CD14-positive monocyte (primary cell): ENCODE results near the gene CLEC4C. TPM values are rescaled to one million over a fixed set of nuclear protein-coding genes. Genes with fewer than 3 reads are reported as not detected.
A peak's percentile ranks its signal among the peaks of the same experiment; 100 is the strongest.

Experiments used
- DNase-seq, 3 donors: peaks; one replicate each; pipeline ENCODE4 v3.0.0-alpha.2; 2011 to 2022
- H2AFZ ChIP-seq: 2 replicates; pipeline ENCODE4 v1.6.0; 2012; ENCODE audit warnings: mild to moderate bottlenecking, low read depth, low read length, inconsistent platforms; ENCODE audit not compliant: insufficient read depth, poor library complexity, severe bottlenecking
- H3K27ac ChIP-seq, 2 donors: 1 replicate in 1 of 2; 2 replicates in 1 of 2; pipeline ENCODE4 v1.5.1; 2012 to 2013; ENCODE audit warnings: low read length in 2 of 2, control low read depth in 1 of 2, inconsistent platforms in 1 of 2, low read depth in 1 of 2, mild to moderate bottlenecking in 1 of 2
- H3K27me3 ChIP-seq, 2 donors: one replicate each; pipeline versions ENCODE4 v1.6.0 to v1.6.1; 2011 to 2013; ENCODE audit warnings: low read length in 2 of 2; ENCODE audit not compliant: control insufficient read depth in 2 of 2, insufficient read depth in 2 of 2
- H3K36me3 ChIP-seq, 2 donors: replicated peaks in 1 of 2; 1 replicate in 1 of 2; 2 replicates in 1 of 2; pipeline versions ENCODE4 v1.5.1 to v1.6.1; 2012 to 2013; ENCODE audit warnings: low read length in 2 of 2, control low read depth in 1 of 2, inconsistent platforms in 1 of 2, mild to moderate bottlenecking in 1 of 2; ENCODE audit not compliant: insufficient read depth in 2 of 2, control insufficient read depth in 1 of 2
- H3K4me1 ChIP-seq, 2 donors: 1 replicate in 1 of 2; 2 replicates in 1 of 2; pipeline versions ENCODE4 v1.5.1 to v1.6.1; 2012 to 2013; ENCODE audit warnings: low read length in 2 of 2, control low read depth in 1 of 2, inconsistent platforms in 1 of 2, mild to moderate bottlenecking in 1 of 2, moderate library complexity in 1 of 2; ENCODE audit not compliant: insufficient read depth in 2 of 2, control insufficient read depth in 1 of 2
- H3K4me2 ChIP-seq: replicated peaks from 2 replicates; pipeline ENCODE3; 2012; ENCODE audit warnings: low read length, moderate library complexity, mild to moderate bottlenecking; ENCODE audit not compliant: poor library complexity, severe bottlenecking; ENCODE audit errors: extremely low read depth
- H3K4me3 ChIP-seq, 3 experiments: fragments of 200-600 bp in 1 of 3; sonication (generic) in 1 of 3; replicated peaks in 1 of 3; 1 replicate in 2 of 3; 2 replicates in 1 of 3; pipeline ENCODE4 v1.5.1; 2011 to 2013; ENCODE audit warnings: low read length in 3 of 3, mild to moderate bottlenecking in 3 of 3, control low read depth in 2 of 3, low read depth in 2 of 3, inconsistent platforms in 1 of 3, moderate library complexity in 1 of 3
- H3K79me2 ChIP-seq: 2 replicates; pipeline ENCODE4 v1.6.0; 2012; ENCODE audit warnings: mild to moderate bottlenecking, control low read depth, inconsistent platforms, low read length, moderate library complexity; ENCODE audit not compliant: insufficient read depth
- H3K9ac ChIP-seq: 2 replicates; pipeline ENCODE4 v1.6.0; 2017; ENCODE audit warnings: low read length, mild to moderate bottlenecking; ENCODE audit not compliant: insufficient read depth, poor library complexity, severe bottlenecking
- H3K9me3 ChIP-seq, 2 donors: replicated peaks in 1 of 2; 1 replicate in 1 of 2; 2 replicates in 1 of 2; pipeline versions ENCODE4 v1.5.1 to v1.6.1; 2012 to 2013; ENCODE audit warnings: low read length in 2 of 2, control low read depth in 1 of 2; ENCODE audit not compliant: control insufficient read depth in 1 of 2, insufficient read depth in 1 of 2
- H4K20me1 ChIP-seq: 2 replicates; pipeline ENCODE4 v1.6.0; 2012; ENCODE audit warnings: mild to moderate bottlenecking, low read length, control low read depth, moderate library complexity; ENCODE audit not compliant: insufficient read depth
- H3K27ac Mint-ChIP-seq, 7 donors: one replicate each; pipeline ENCODE4 v1.8.0; 2020; ENCODE audit warnings: mild to moderate bottlenecking in 7 of 7, mixed read lengths in 7 of 7, moderate library complexity in 6 of 7, inconsistent platforms in 2 of 7
- H3K27me3 Mint-ChIP-seq, 3 donors: one replicate each; pipeline ENCODE4 v1.8.0; 2021 to 2022; ENCODE audit warnings: low read depth in 3 of 3, mild to moderate bottlenecking in 3 of 3, mixed read lengths in 3 of 3, moderate library complexity in 3 of 3, inconsistent platforms in 1 of 3
- H3K36me3 Mint-ChIP-seq, 2 donors: one replicate each; pipeline ENCODE4 v1.8.0; 2020; ENCODE audit warnings: mixed read lengths in 2 of 2, inconsistent platforms in 1 of 2, mild to moderate bottlenecking in 1 of 2
- H3K4me1 Mint-ChIP-seq: one replicate; pipeline ENCODE4 v1.8.0; 2020; ENCODE audit warnings: mild to moderate bottlenecking, mixed read lengths
- H3K4me3 Mint-ChIP-seq, 2 donors: one replicate each; pipeline ENCODE4 v1.8.0; 2020; ENCODE audit warnings: mild to moderate bottlenecking in 2 of 2, mixed read lengths in 2 of 2, moderate library complexity in 1 of 2
- H3K9me3 Mint-ChIP-seq, 7 donors: one replicate each; pipeline ENCODE4 v1.8.0; 2020 to 2022; ENCODE audit warnings: mixed read lengths in 7 of 7, mild to moderate bottlenecking in 6 of 7, moderate library complexity in 6 of 7, inconsistent platforms in 2 of 7
- WGBS: methylation state at CpG from one replicate; pipeline ENCODE4 v1.1.5; 2013; ENCODE audit warnings: missing lambda C conversion rate; ENCODE audit not compliant: insufficient coverage; 5-methylcytosine and 5-hydroxymethylcytosine counted together
- intact Hi-C, 2 donors: fragments of 100-400 bp; cut with micrococcal nuclease; formaldehyde crosslinking; loops; one replicate each; pipeline versions ENCODE4 v1.15.0 to v1.15.1; 2023
- polyA plus RNA-seq, 3 donors: library from polyadenylated mRNA; depleted of rRNA in 1 of 3; unstranded in 2 of 3; stranded (reverse) in 1 of 3; fragments of 300-500 nt in 2 of 3; fragments of >200 nt in 1 of 3; fragmentation: Illumina TruSeq in 2 of 3; gene quantifications; 1 replicate in 2 of 3; 2 replicates in 1 of 3; pipeline ENCODE4 v1.2.3, GENCODE V29; 2012 to 2021
- TF ChIP-seq, protein P1 (sequence below): fragments of 200-600 bp; IDR thresholded peaks from one replicate; pipeline ENCODE4 v1.8.0; 2022; ENCODE audit warnings: antibody characterized with exemption, mild to moderate bottlenecking

Gene CLEC4C
- polyA plus RNA-seq, 3 donors, result 0.54 to 1.4 TPM; not detected in 1

DNA sequence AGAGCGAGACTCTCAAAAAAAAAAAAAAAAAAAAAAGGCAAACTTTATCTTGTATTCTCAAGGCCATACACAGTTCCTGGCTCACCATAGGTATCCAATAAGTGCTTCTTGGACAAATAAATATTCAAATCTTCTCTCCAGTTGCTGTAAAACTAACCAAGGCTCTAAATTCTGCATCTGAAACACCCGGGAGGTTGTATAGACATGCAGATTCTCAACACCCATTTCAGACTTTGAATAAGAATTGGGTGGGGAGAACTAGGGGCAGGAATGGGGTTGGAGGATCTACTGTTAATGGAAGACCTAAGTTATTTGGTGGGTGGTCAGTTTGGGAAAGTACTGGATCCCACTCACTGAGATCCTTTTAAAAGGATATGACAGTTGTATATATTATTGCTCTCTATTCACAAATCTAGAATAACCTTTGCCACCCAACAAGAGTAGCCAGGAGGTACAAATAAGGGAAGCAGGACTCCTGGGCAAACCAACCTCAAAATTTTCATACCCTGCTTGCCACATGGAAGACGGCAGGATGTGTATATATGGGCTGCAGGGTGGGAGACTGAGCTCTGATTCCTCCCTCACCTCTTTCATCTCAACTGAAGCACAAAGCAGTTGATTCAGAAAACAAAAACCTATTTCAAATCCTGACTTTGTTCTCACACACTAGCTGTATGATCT lies 52.5 kb downstream of the CLEC4C start:
- TF ChIP-seq, protein P1, sequence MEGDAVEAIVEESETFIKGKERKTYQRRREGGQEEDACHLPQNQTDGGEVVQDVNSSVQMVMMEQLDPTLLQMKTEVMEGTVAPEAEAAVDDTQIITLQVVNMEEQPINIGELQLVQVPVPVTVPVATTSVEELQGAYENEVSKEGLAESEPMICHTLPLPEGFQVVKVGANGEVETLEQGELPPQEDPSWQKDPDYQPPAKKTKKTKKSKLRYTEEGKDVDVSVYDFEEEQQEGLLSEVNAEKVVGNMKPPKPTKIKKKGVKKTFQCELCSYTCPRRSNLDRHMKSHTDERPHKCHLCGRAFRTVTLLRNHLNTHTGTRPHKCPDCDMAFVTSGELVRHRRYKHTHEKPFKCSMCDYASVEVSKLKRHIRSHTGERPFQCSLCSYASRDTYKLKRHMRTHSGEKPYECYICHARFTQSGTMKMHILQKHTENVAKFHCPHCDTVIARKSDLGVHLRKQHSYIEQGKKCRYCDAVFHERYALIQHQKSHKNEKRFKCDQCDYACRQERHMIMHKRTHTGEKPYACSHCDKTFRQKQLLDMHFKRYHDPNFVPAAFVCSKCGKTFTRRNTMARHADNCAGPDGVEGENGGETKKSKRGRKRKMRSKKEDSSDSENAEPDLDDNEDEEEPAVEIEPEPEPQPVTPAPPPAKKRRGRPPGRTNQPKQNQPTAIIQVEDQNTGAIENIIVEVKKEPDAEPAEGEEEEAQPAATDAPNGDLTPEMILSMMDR, result no peak
- H2AFZ ChIP-seq, result peak overlapping the region; percentile 60

DNA sequence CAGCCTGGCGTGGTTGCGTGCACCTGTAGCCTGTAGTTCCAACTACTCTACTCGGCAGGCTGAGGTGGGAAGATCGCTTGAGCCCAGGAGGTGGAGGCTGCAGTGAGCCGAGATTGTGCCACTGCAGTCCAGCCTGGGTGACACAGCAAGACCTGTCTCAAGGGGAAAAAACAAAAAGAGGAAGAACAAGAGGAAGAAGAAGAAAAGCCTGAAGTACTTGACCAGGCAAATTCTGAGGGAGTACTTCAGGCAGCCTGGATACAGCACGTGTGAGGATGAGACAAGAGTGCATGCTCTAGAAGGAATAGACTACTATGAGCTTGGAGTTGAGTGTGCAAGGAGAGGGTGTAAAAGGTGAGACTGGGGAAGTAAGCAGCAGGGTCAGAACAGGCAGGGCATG lies 53.4 kb downstream of the CLEC4C start:
- peaks cover 20 to 27% of the 10 kb centered on the region in 2 donors for H3K4me1 ChIP-seq
- no peaks in the 10 kb centered on the region for H3K79me2 ChIP-seq
- H2AFZ ChIP-seq, result no peak overlapping the region
- Mint-ChIP-seq H3K9me3 (peaks cover 0 to 1% (median 0%) of the 10 kb centered on the region in 7 donors), H3K36me3 (no peaks in the 10 kb centered on the region), H3K27ac (peak overlapping the region in 4 of 7 donors; percentile 6 to 75 (median 16)), H3K4me1 (peaks cover 28% of the 10 kb centered on the region), H3K4me3 (peak overlapping the region in 1 of 2 donors; percentile 78), H3K27me3 (peaks cover 3 to 9% (median 6%) of the 10 kb centered on the region in 3 donors)
- H3K4me3 ChIP-seq, result no peak overlapping the region
- H3K36me3 ChIP-seq, result no peaks in the 10 kb centered on the region
- intact Hi-C loops, result no loop called here
- no peaks in the 10 kb centered on the region for H3K27me3 ChIP-seq
- DNase-seq, result peak; percentile 46 to 59 (median 55)
- H3K9ac ChIP-seq, result no peak overlapping the region
- no peaks in the 10 kb centered on the region for H3K9me3 ChIP-seq
- TF ChIP-seq, protein P1, result no peak
- no peaks in the 10 kb centered on the region for H4K20me1 ChIP-seq
- peak overlapping the region; percentile 22 for H3K4me2 ChIP-seq
- H3K27ac ChIP-seq, result no peak overlapping the region
- 0% methylated on average over 4 of the region's 6 CpGs for WGBS

More for the DNA sequence above, 52.5 kb downstream of the CLEC4C start:
- Histone ChIP-seq H3K36me3 (no peaks in the 10 kb centered on the region), H3K27ac (no peak overlapping the region), H3K27me3 (no peaks in the 10 kb centered on the region), H3K9ac (no peak overlapping the region), H3K9me3 (no peaks in the 10 kb centered on the region), H3K79me2 (no peaks in the 10 kb centered on the region), H4K20me1 (no peaks in the 10 kb centered on the region), H3K4me1 (peaks cover 20 to 27% of the 10 kb centered on the region in 2 donors), H3K4me3 (peak overlapping the region in 1 of 3 experiments; percentile 67), H3K4me2 (peak overlapping the region; percentile 75)
- no peak for DNase-seq
- H3K9me3 Mint-ChIP-seq, result peaks cover 0 to 1% (median 0%) of the 10 kb centered on the region in 7 donors
- intact Hi-C loops, result no loop called here
- H3K27ac Mint-ChIP-seq, result no peak overlapping the region
- no CpG with 5 or more reads among the region's 3 CpGs for WGBS
- H3K27me3 Mint-ChIP-seq, result peaks cover 3 to 9% (median 6%) of the 10 kb centered on the region in 3 donors
- H3K36me3 Mint-ChIP-seq, result no peaks in the 10 kb centered on the region
- H3K4me3 Mint-ChIP-seq, result peak overlapping the region in 1 of 2 donors; percentile 0
- peaks cover 28% of the 10 kb centered on the region for H3K4me1 Mint-ChIP-seq
